Neural cell (in vitro differentiated cells): Measurements from ENCODE around the gene FGFR1OP2. TPM values are rescaled to one million over a fixed set of nuclear protein-coding genes. Genes with fewer than 3 reads are reported as not detected.
A peak's percentile ranks its signal among the peaks of the same experiment; 100 is the strongest.

Source experiments
- H2AFZ ChIP-seq: fragments of 200-600, 300-800 bp; sonication (generic), shearing (Covaris generic); 2 replicates; pipeline ENCODE4 v1.6.0; 2014; ENCODE audit warnings: low read depth, mild to moderate bottlenecking, antibody characterized with exemption, low read length, moderate library complexity
- H3F3A ChIP-seq: fragments of 200-600 bp; shearing (Covaris generic); 2 replicates; pipeline ENCODE4 v1.6.1; 2016; ENCODE audit warnings: mild to moderate bottlenecking, moderate library complexity, mixed read lengths, antibody characterized with exemption, low read length; ENCODE audit not compliant: insufficient read depth, poor library complexity, severe bottlenecking
- H3K27ac ChIP-seq: fragments of 200-600, 300-800 bp; sonication (generic), shearing (Covaris generic); 2 replicates; pipeline ENCODE4 v1.5.1; 2014; ENCODE audit warnings: mild to moderate bottlenecking, low read length, moderate library complexity
- H3K27me3 ChIP-seq: fragments of 300-800, 200-600 bp; sonication (generic), shearing (Covaris generic); 2 replicates; pipeline ENCODE4 v1.6.0; 2014; ENCODE audit warnings: mild to moderate bottlenecking, low read depth, low read length, moderate library complexity; ENCODE audit not compliant: insufficient read depth
- H3K36me3 ChIP-seq: fragments of 300-800, 200-600 bp; sonication (generic), shearing (Covaris generic); 2 replicates; pipeline ENCODE4 v1.5.1; 2014; ENCODE audit warnings: mild to moderate bottlenecking, antibody characterized with exemption, low read length, moderate library complexity; ENCODE audit not compliant: insufficient read depth
- H3K4me2 ChIP-seq: fragments of 300-800, 200-600 bp; sonication (generic), shearing (Covaris generic); 2 replicates; pipeline ENCODE4 v1.6.0; 2014; ENCODE audit warnings: mild to moderate bottlenecking, low read length
- H3K4me3 ChIP-seq: fragments of 300-800, 200-600 bp; sonication (generic), shearing (Covaris generic); 2 replicates; pipeline ENCODE4 v1.5.1; 2014; ENCODE audit warnings: mild to moderate bottlenecking, low read length, moderate library complexity
- H3K79me2 ChIP-seq: fragments of 200-600 bp; shearing (Covaris generic); replicated peaks from 2 replicates; pipeline ENCODE4 v1.6.0; 2014; ENCODE audit warnings: mild to moderate bottlenecking, low read length, moderate library complexity; ENCODE audit not compliant: insufficient read depth
- H3K9ac ChIP-seq: fragments of 300-800, 200-600 bp; sonication (generic), shearing (Covaris generic); 2 replicates; pipeline ENCODE4 v1.6.1; 2016; ENCODE audit warnings: mild to moderate bottlenecking, low read length, mixed read lengths
- H3K9me2 ChIP-seq: fragments of 200-600 bp; shearing (Covaris generic); 2 replicates; pipeline ENCODE4 v1.6.1; 2016; ENCODE audit warnings: mild to moderate bottlenecking, low read length, mixed read lengths; ENCODE audit not compliant: insufficient read depth
- H3K9me3 ChIP-seq: fragments of 200-600, 300-800 bp; sonication (generic), shearing (Covaris generic); 2 replicates; pipeline ENCODE4 v1.6.1; 2016; ENCODE audit warnings: mild to moderate bottlenecking, mixed run types, low read length, moderate library complexity, mixed read lengths
- H4K20me1 ChIP-seq: fragments of 200-600 bp; shearing (Covaris generic); 2 replicates; pipeline ENCODE4 v1.6.1; 2016; ENCODE audit warnings: mild to moderate bottlenecking, mixed run types; ENCODE audit not compliant: insufficient read depth
- CTCF ChIP-seq: fragments of 450-650 bp; IDR thresholded peaks from 2 replicates; pipeline ENCODE4 v1.5.1; 2014; ENCODE audit warnings: antibody characterized with exemption, mild to moderate bottlenecking, moderate library complexity; ENCODE audit not compliant: poor library complexity, severe bottlenecking
- EP300 ChIP-seq: fragments of 450-650 bp; conservative IDR thresholded peaks from 2 replicates; pipeline ENCODE4 v1.6.1; 2014; ENCODE audit warnings: antibody characterized with exemption, mild to moderate bottlenecking, moderate library complexity; ENCODE audit not compliant: poor library complexity, severe bottlenecking
- EZH2 ChIP-seq: fragments of 200-600, 300-800 bp; shearing (Covaris generic), sonication (generic); IDR thresholded peaks from 2 replicates; pipeline ENCODE4 v1.6.1; 2014; ENCODE audit warnings: antibody characterized with exemption, low read length, borderline replicate concordance, mild to moderate bottlenecking; ENCODE audit not compliant: insufficient read depth, poor library complexity, severe bottlenecking
- MXI1 ChIP-seq: fragments of 450-650 bp; conservative IDR thresholded peaks from 2 replicates; pipeline ENCODE4 v1.6.1; 2014; ENCODE audit warnings: antibody characterized with exemption, mild to moderate bottlenecking; ENCODE audit not compliant: poor library complexity, severe bottlenecking
- POLR2AphosphoS5 ChIP-seq: IDR thresholded peaks from 2 replicates; pipeline ENCODE4 v1.6.1; 2012
- RAD21 ChIP-seq: fragments of 450-650 bp; conservative IDR thresholded peaks from 2 replicates; pipeline ENCODE4 v1.6.1; 2014; ENCODE audit warnings: antibody characterized with exemption, mild to moderate bottlenecking, moderate library complexity
- REST ChIP-seq: IDR thresholded peaks from 2 replicates; pipeline ENCODE4 v1.6.1; 2012; ENCODE audit warnings: borderline replicate concordance
- SMC3 ChIP-seq: fragments of 450-650 bp; conservative IDR thresholded peaks from 2 replicates; pipeline ENCODE4 v1.6.1; 2014; ENCODE audit warnings: antibody characterized with exemption, mild to moderate bottlenecking, moderate library complexity; ENCODE audit not compliant: poor library complexity
- TAF1 ChIP-seq: IDR thresholded peaks from 2 replicates; pipeline ENCODE4 v1.6.1; 2012; ENCODE audit warnings: low read depth
- polyA plus RNA-seq: library from polyadenylated mRNA; depleted of rRNA; stranded (reverse); fragments of >200 nt; gene quantifications from 2 replicates; pipeline ENCODE4 v1.2.3, GENCODE V29; 2014

FGFR1OP2 gene
- polyA plus RNA-seq, 1 donor from 2014 or later: 79.4 TPM

GRCh38 chr12:27012239-27012981 lies 74.1 kb downstream of the FGFR1OP2 start:
- Histone ChIP-seq H3K27ac (no peak overlapping the region), H2AFZ (no peak overlapping the region), H3K4me2 (no peak overlapping the region), H3K9me3 (no peaks in the 10 kb centered on the region), H3K36me3 (no peaks in the 10 kb centered on the region), H3F3A (no peaks in the 10 kb centered on the region), H3K27me3 (no peaks in the 10 kb centered on the region), H3K9ac (no peak overlapping the region), H4K20me1 (no peaks in the 10 kb centered on the region), H3K4me3 (peak overlapping the region; percentile 71), H3K9me2 (no peaks in the 10 kb centered on the region), H3K79me2 (peaks cover 4% of the 10 kb centered on the region)
- no peak for TF ChIP-seq EP300
- no peak for TF ChIP-seq REST
- TF ChIP-seq CTCF: no peak
- TF ChIP-seq TAF1: no peak
- TF ChIP-seq MXI1: no peak
- no peak for TF ChIP-seq SMC3
- TF ChIP-seq EZH2: no peak
- no peak for TF ChIP-seq RAD21

GRCh38 chr12:27012982-27013255 lies 74.6 kb downstream of the FGFR1OP2 start:
- Histone ChIP-seq H3K9ac (no peak overlapping the region), H4K20me1 (no peaks in the 10 kb centered on the region), H2AFZ (no peak overlapping the region), H3K9me2 (no peaks in the 10 kb centered on the region), H3K27ac (no peak overlapping the region), H3K36me3 (no peaks in the 10 kb centered on the region), H3K9me3 (no peaks in the 10 kb centered on the region), H3K79me2 (peaks cover 4% of the 10 kb centered on the region), H3K27me3 (no peaks in the 10 kb centered on the region), H3K4me2 (peak overlapping the region; percentile 84), H3K4me3 (peak overlapping the region; percentile 71), H3F3A (no peaks in the 10 kb centered on the region)
- TF ChIP-seq POLR2AphosphoS5 (no peak), MXI1 (no peak), TAF1 (no peak), SMC3 (no peak), RAD21 (no peak), EP300 (no peak), REST (no peak), CTCF (no peak), EZH2 (no peak)
